Measurements from ENCODE around the gene ANP32E. TPM values are rescaled to one million over a fixed set of nuclear protein-coding genes. Genes with fewer than 3 reads are reported as not detected.
"Not testable (repeated sequence)": the region's sequence is repeated elsewhere in the genome, so short reads cannot be mapped to it uniquely, and the experiment has no call there.

ANP32E gene
- total and polyA plus RNA-seq, 9 donors, result 15.9 to 57.5 (median 47.5) TPM

GRCh38 chr1:150259217-150259616, 23.3 kb upstream of the ANP32E start:
- peaks cover 3% of the 10 kb centered on the region for H3K36me3 ChIP-seq (ENCODE audit: control insufficient read depth, insufficient read depth, low read length)
- no peak overlapping the region for H3K4me3 ChIP-seq (ENCODE audit: low read length)
- DNase-seq, result no peak
- H3K4me1 ChIP-seq (ENCODE audit: control insufficient read depth, insufficient read depth, low read length), result peaks cover 43% of the 10 kb centered on the region
- peak overlapping the region; percentile 56 for H3K27ac ChIP-seq (ENCODE audit: low read length)
- H3K9me3 ChIP-seq (replicated peaks; ENCODE audit: control insufficient read depth, low read depth, low read length), result no peaks in the 10 kb centered on the region
- peaks cover 7% of the 10 kb centered on the region for H3K27me3 ChIP-seq (ENCODE audit: control insufficient read depth, insufficient read depth, low read length)
- WGBS (ENCODE audit: insufficient coverage), result 35% methylated on average over 4 of the region's 4 CpGs

- H3K27ac ChIP-seq (ENCODE audit: low read length), result no peak within 1 kb of the TSS
- peaks cover 7% of the 10 kb centered on the region for H3K27me3 ChIP-seq (ENCODE audit: control insufficient read depth, insufficient read depth, low read length)
- peaks cover 43% of the 10 kb centered on the region for H3K4me1 ChIP-seq (ENCODE audit: control insufficient read depth, insufficient read depth, low read length)
- no peaks in the 10 kb centered on the region for H3K36me3 ChIP-seq (ENCODE audit: control insufficient read depth, insufficient read depth, low read length)
- DNase-seq, result peak; percentile 38
- H3K9me3 ChIP-seq (replicated peaks; ENCODE audit: control insufficient read depth, low read depth, low read length), result no peaks in the 10 kb centered on the region
- WGBS (ENCODE audit: insufficient coverage), result 50% methylated on average over 1 of the region's 13 CpGs
- H3K4me3 ChIP-seq (ENCODE audit: low read length), result peak within 1 kb of the TSS; percentile 28
Measured at GRCh38 chr1:150257624-150258585, 22.0 kb upstream of the ANP32E start, which contains the start of gene CA14. TSS of gene CA14 (plus strand) at chr1:150257774. CDS start at chr1:150258129, 355 bp downstream.

- H3K27ac ChIP-seq (ENCODE audit: low read length), result no peak overlapping the region
Measured at GRCh38 chr1:150256554-150257341, 20.8 kb upstream of the ANP32E start.

GRCh38 chr1:150256198-150256553, 20.3 kb upstream of the ANP32E start:
- no peaks in the 10 kb centered on the region for H3K36me3 ChIP-seq (ENCODE audit: control insufficient read depth, insufficient read depth, low read length)
- peaks cover 43% of the 10 kb centered on the region for H3K4me1 ChIP-seq (ENCODE audit: control insufficient read depth, insufficient read depth, low read length)
- H3K9me3 ChIP-seq (replicated peaks; ENCODE audit: control insufficient read depth, low read depth, low read length), result no peaks in the 10 kb centered on the region
- WGBS (ENCODE audit: insufficient coverage), result no CpG with 5 or more reads among the region's 1 CpG
- DNase-seq, result no peak
- H3K27ac ChIP-seq (ENCODE audit: low read length), result peak overlapping the region; percentile 69
- peaks cover 7% of the 10 kb centered on the region for H3K27me3 ChIP-seq (ENCODE audit: control insufficient read depth, insufficient read depth, low read length)
- no peak overlapping the region for H3K4me3 ChIP-seq (ENCODE audit: low read length)

More at GRCh38 chr1:150256554-150257341, 20.8 kb upstream of the ANP32E start:
- Histone ChIP-seq H3K36me3 (ENCODE audit: control insufficient read depth, insufficient read depth, low read length) (no peaks in the 10 kb centered on the region), H3K4me1 (ENCODE audit: control insufficient read depth, insufficient read depth, low read length) (peaks cover 43% of the 10 kb centered on the region), H3K9me3 (replicated peaks; ENCODE audit: control insufficient read depth, low read depth, low read length) (no peaks in the 10 kb centered on the region), H3K4me3 (ENCODE audit: low read length) (no peak overlapping the region), H3K27me3 (ENCODE audit: control insufficient read depth, insufficient read depth, low read length) (peaks cover 7% of the 10 kb centered on the region)
- 10% methylated on average over 9 of the region's 14 CpGs for WGBS (ENCODE audit: insufficient coverage)
- no peak for DNase-seq

- no CpG with 5 or more reads among the region's 2 CpGs for WGBS (ENCODE audit: insufficient coverage)
- Histone ChIP-seq H3K36me3 (ENCODE audit: control insufficient read depth, insufficient read depth, low read length) (no peaks in the 10 kb centered on the region), H3K27ac (ENCODE audit: low read length) (no peak overlapping the region), H3K4me3 (ENCODE audit: low read length) (no peak overlapping the region), H3K4me1 (ENCODE audit: control insufficient read depth, insufficient read depth, low read length) (no peaks in the 10 kb centered on the region), H3K27me3 (ENCODE audit: control insufficient read depth, insufficient read depth, low read length) (no peaks in the 10 kb centered on the region), H3K9me3 (replicated peaks; ENCODE audit: control insufficient read depth, low read depth, low read length) (no peaks in the 10 kb centered on the region)
- DNase-seq, result no peak
Measured at GRCh38 chr1:150249936-150250335, 14.0 kb upstream of the ANP32E start.

GRCh38 chr1:150243003-150243402, 7.1 kb upstream of the ANP32E start:
- no peaks in the 10 kb centered on the region for H3K36me3 ChIP-seq (ENCODE audit: control insufficient read depth, insufficient read depth, low read length)
- no peak for DNase-seq
- no CpG with 5 or more reads among the region's 3 CpGs for WGBS (ENCODE audit: insufficient coverage)
- H3K27ac ChIP-seq (ENCODE audit: low read length), result no peak overlapping the region
- no peak overlapping the region for H3K4me3 ChIP-seq (ENCODE audit: low read length)
- H3K4me1 ChIP-seq (ENCODE audit: control insufficient read depth, insufficient read depth, low read length), result no peaks in the 10 kb centered on the region
- H3K9me3 ChIP-seq (replicated peaks; ENCODE audit: control insufficient read depth, low read depth, low read length), result no peaks in the 10 kb centered on the region
- H3K27me3 ChIP-seq (ENCODE audit: control insufficient read depth, insufficient read depth, low read length), result no peaks in the 10 kb centered on the region

GRCh38 chr1:150237746-150238145, 1.8 kb upstream of the ANP32E start:
- Histone ChIP-seq H3K27ac (ENCODE audit: low read length) (no peak overlapping the region), H3K4me3 (ENCODE audit: low read length) (no peak overlapping the region), H3K27me3 (ENCODE audit: control insufficient read depth, insufficient read depth, low read length) (no peaks in the 10 kb centered on the region), H3K9me3 (replicated peaks; ENCODE audit: control insufficient read depth, low read depth, low read length) (no peaks in the 10 kb centered on the region), H3K4me1 (ENCODE audit: control insufficient read depth, insufficient read depth, low read length) (peaks cover 2% of the 10 kb centered on the region), H3K36me3 (ENCODE audit: control insufficient read depth, insufficient read depth, low read length) (no peaks in the 10 kb centered on the region)
- DNase-seq, result no peak
- WGBS (ENCODE audit: insufficient coverage), result 87% methylated on average over 8 of the region's 21 CpGs

GRCh38 chr1:150237176-150237575, 1.3 kb upstream of the ANP32E start:
- not testable (repeated sequence) for H3K36me3 ChIP-seq (ENCODE audit: control insufficient read depth, insufficient read depth, low read length); H3K4me1 ChIP-seq (ENCODE audit: control insufficient read depth, insufficient read depth, low read length)
- WGBS (ENCODE audit: insufficient coverage), result 77% methylated on average over 12 of the region's 13 CpGs

GRCh38 chr1:150236614-150237100, 745 bp upstream of the ANP32E start:
- no CpG with 5 or more reads among the region's 10 CpGs for WGBS (ENCODE audit: insufficient coverage)
- H3K36me3 ChIP-seq (ENCODE audit: control insufficient read depth, insufficient read depth, low read length), result no peaks in the 10 kb centered on the region

More at GRCh38 chr1:150237176-150237575, 1.3 kb upstream of the ANP32E start:
- H3K4me3 ChIP-seq (ENCODE audit: low read length); H3K9me3 ChIP-seq (replicated peaks; ENCODE audit: control insufficient read depth, low read depth, low read length); DNase-seq; H3K27me3 ChIP-seq (ENCODE audit: control insufficient read depth, insufficient read depth, low read length); H3K27ac ChIP-seq (ENCODE audit: low read length): not testable (repeated sequence)

More at GRCh38 chr1:150236614-150237100, 745 bp upstream of the ANP32E start:
- Histone ChIP-seq H3K4me3 (ENCODE audit: low read length) (peak overlapping the region; percentile 72), H3K27ac (ENCODE audit: low read length) (peak overlapping the region; percentile 81), H3K27me3 (ENCODE audit: control insufficient read depth, insufficient read depth, low read length) (no peaks in the 10 kb centered on the region), H3K9me3 (replicated peaks; ENCODE audit: control insufficient read depth, low read depth, low read length) (no peaks in the 10 kb centered on the region), H3K4me1 (ENCODE audit: control insufficient read depth, insufficient read depth, low read length) (peaks cover 2% of the 10 kb centered on the region)
- DNase-seq, result no peak

All from muscle of leg (tissue), 11 donors.